Nucleus accumbens (tissue), 56 donors: ENCODE data around the gene TANGO2.

Source experiments
- DNase-seq, 56 donors: peaks; one replicate each; lab custom pipeline; 2025; lab: John Stamatoyannopoulos, UW

TANGO2 gene

DNA sequence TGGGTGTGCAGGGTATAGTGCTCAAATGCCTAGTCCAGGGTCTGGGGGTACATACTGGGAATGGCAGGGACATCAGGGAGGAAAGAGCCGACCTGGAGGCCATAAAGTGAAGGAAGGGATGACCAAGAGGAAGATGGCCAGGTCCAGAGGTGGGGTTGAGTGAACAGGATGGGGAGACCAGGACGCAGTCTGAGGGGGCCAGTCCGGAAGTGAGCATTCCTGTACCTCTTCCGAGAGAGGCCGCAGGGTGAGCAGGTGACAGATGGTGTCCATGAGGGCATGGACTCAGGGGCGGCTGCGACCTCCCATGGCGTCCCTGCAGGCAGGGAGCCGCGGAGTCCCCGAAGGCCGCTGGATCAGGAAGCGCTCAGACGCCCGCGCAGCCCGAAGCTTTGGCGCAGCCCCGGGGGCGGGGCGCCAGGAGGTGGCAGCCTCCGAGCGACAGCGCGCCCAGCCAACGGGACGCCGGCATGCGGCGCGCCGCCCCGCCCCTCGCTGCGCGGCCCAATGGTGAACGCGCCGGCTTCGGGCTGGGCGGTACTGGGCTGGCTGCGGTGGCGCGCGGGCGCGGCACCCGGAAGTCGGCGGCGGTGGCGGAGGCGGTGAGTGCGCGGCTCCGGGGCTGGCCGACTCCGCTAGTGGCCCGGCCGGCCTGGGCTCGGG lies at the start of gene TANGO2:
Gene TANGO2 (plus strand): TSS at position 578 of the 663 bp plus-strand sequence. CDS start 15,689 bp downstream, outside the sequence.
- peak; percentile 35 to 95 (median 82) for DNase-seq

- DNase-seq, result peak in 1 of 56 donors; percentile 2
Observed at GRCh38 chr22:19971276-19972124, 49.4 kb upstream of the TANGO2 start.

DNA sequence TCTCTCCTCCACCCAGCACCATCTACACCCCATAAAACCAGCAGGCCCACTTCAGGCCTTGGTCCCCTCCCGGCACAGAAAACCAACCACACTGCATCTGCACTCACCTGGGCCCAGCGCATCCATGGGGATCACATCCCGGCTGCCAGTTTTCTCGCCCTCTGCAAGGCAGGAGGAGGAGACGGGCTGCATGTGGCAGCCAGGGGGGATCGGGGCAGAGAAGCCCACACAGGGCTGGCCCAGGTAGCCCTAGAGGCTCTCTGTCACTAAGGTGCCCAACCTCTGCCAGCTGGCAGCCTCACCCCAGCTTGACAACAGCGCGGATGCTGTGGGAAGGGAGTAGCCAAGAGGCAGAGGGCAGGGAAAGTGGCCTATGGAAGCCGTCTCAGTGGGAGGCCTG lies 48.7 kb upstream of the TANGO2 start:
- no peak for DNase-seq

DNA sequence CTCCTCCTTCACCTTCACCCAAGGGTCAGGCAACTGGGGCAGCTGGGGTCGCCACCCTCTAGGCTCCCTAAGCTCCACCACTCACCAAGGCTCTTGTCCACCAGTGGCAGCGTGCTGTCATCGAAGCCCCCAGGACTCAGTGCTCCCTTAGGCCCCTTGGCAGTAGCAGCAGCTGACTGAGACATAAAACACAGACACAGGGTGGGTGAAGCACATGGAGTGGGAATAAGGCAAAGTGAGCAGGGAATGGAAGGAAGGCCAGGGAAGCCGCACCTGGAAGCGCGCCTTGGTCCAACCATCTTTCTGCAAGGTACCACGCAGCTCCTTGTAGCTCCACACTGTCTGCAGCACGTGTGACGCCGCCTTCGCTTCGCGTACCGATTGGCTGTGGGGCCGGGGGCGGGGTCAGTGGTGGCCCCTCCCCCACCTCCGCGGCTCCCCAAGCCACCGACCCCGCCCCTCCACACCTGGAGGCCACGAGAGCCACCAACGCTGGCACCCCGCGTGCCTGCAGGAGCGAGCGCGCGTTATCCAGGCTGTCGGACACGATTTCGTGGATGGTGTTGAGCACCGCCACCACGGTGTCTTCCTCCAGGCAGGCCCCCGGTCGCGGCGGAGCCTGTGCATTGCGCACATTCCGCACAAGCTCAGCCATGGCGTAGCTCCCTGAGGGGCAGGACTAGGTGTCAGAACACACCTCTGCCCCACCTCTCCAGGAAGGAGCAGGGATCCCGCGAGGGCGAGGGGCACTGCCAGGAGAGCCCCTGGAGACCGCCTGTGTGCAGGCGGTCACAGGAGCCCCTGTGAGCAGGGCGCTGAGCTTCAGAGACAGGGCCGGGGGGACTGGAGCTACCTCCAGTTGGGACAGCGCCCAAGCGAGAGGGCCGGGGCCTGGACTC lies 48.0 kb upstream of the TANGO2 start:
- no peak for DNase-seq

GRCh38 chr22:19973551-19974267 lies 47.2 kb upstream of the TANGO2 start:
- DNase-seq, result no peak

DNA sequence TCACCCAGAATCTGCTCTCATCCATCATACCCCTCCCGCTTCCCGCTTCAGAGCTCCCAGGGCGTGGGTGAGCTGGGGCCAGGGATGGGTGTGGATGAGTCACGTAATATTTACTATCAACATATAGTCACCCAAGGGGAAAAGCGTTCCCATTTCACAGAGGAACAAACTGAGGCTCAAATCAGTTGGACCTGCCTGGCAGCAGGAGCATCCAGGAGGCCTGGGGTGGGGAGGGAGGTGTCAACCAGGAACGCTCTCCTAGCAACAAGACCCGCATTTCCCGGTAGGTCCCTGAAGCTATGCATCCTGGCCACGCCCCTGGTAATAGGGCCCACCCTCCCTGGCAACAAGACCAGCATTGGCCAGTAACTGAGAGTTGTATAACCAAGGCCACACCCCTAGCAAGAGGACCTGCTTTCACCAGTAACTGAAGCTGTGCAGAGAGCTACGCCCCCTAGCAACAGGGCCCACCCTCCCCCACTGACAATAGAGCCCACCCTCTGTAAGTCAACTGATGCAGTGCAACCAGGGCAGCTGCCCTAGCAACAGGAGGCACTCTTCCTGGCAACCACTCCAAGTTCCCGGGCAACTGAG lies 46.5 kb upstream of the TANGO2 start:
- DNase-seq, result peak in 28 of 56 donors; percentile 11 to 69 (median 40)

DNA sequence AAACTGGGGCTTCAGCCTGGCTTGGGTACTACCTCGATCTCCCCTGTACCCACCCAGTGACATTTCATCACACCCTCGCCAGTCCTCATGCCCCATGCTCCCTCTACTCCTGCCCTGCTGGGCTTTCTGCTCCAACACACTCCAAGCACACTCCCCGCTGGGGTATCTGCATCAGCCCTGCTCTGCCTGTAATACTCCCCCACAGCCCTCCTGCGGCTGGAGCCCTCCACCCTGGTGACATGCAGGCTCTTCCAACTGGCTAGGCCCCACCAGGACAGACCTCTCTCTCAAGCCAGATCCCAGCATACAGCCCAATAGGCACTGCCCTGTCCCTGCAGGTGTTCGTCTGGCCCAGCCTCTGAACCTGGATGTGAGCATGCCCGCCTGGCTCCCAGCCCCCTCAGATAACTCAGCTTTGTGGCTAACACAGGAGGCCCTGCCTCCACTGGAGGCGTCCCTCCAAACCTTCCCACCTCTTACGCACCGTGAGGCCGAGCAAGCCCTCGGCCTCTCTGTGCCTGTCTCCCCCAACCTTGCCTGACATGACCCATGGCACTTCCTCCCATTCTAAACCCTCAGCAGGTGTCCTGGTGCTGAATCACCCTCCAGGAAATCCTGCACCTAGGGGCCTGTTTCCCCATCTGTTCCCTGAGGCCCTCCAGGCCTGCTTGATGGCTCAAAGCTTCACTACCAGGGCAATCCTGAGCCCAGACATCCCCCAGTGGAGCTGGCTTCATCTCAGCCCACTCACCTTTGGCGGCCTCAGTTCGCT lies 45.8 kb upstream of the TANGO2 start:
- peak in 1 of 56 donors; percentile 45 for DNase-seq

- DNase-seq, result no peak
Observed at GRCh38 chr22:19975707-19976035, 45.2 kb upstream of the TANGO2 start.

DNA sequence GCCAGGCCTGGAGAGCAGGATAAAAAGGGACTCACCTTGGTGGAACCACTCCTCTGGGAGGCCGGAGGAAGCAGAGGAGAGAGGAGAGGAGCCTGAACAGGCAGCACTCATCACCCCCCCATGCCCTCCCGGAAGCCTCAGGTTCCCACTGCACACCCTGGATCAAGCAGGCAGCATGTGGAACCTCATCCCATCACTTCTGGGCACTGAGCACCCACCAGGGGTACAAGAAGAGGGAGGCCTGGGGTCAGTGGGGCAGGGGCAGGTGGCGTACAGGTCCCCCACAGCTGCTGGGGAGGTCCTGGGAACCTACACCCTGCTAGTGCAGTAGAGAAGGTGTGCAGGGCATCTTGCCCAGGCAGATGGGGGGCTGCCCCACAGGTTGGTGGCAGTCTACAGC lies 44.2 kb upstream of the TANGO2 start:
- no peak for DNase-seq

DNA sequence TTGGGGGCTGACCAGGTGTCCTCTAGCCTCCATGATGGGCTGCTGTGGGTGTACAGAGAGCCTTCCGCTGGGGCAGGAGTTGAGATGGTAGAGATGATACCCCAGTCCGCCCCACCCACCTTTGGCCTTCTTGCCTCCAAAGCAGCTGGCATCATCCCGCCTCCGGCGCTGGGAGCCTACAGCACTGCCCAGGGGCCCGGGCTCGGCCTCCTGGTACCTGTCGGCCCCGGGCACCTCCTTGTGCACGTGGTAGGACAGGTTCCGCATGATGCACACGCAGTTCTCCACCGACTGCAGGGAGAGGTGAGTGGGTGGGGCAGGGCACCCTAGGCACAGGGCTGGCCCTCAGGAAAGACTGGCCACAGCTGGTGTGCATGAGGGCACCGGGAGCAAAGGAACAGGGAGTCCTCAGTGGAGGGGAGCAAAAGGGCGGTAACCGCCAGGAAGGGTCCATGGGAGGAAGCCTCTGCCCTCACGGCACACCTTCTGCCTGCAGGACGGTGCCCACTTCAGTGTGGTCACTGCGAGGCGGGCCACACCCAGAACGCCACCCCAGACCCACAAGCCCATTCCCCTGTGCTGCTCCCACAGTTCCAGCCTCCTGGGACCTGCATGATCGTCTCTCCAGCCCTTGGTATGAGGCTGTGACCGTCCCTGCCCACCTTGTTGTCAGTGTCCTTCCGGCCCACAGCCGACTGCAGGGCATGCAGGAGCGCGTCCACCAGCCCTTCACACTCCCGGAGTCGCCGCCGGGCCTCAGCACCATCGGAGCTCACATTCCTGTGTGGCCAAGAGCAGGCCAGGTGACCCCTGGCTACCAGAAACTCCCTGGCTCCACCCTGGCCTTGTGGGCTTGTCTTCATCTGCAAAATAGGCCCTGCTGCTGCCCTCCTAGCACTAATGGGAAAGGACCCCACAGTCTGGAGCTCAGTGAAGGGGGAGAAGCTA lies 43.3 kb upstream of the TANGO2 start:
- no peak for DNase-seq

DNA sequence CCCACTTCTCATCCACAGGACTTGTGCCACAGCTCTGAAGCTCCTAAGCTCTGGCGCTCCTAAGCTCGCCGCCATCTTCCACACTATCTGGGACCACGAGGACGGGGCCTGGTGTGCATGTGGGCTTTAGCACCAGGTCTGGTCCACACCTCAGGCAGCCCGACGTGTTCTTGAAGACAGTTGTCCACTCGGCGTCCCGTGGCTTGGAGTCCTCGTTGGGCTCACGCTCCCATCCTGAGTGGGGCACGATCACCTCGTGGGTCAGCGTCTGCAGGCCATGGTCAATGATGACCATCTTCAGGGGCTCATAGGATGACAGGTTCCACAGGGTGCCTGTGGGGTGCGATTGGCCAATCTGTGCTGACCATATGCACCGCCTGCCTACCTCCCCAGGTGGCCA lies 42.2 kb upstream of the TANGO2 start:
- no peak for DNase-seq

DNA sequence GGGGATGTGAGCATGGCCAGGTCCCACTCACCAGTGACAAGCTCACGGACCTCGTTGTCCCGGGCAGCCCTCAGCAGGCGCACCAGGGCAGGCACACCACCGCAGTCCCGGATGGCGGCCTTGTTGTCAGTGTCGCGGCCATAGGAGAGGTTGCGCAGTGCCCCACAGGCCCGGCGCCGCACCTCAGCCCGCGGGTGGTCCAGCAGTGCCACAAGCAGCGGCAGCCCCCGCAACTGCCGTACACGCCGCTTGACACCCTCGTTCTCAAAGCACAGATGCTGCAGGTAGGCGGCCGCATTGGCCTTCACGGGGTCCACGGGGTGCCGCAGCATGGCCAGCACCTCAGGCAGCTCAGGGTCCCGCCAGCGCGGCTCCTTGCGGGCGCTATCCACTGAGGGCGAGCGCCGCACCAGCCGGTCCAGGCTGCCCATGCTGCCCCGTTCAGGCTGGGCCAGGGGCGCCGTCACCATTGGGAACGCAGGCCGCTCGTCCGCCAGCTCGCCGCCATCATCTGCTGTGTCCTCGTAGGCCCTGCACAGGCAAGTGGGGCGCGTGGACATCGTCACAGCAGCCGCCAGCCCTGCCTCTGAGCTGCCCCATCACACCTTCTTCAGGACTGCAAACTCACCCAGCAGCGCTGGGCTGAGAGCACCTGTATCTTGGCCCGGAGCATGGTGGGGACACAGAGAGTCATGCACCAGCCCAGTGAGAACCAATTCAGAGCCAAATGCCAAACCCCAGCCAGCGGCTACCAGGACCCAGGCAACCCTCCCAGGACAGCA lies 41.0 kb upstream of the TANGO2 start:
- no peak for DNase-seq

DNA sequence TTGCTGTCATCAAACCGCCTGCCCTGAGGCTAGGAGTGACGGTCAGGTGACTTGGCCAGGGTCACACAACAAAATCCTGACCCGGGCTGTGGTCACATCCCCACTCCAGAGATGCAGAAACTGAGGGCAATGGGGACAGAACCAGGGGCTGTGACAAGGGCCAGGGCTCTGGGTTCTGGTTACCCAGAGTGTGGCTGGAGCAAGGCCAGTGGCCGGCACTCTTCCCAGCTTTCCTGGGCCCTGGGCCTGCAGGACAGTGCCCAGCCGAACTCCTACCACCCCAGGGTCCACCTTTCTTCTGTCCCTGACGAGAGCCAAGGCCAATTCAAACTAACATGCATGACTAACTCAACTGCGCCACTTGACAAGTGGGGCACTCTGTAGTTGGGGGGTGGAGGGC lies 40.1 kb upstream of the TANGO2 start:
- no peak for DNase-seq

GRCh38 chr22:19981171-19981960 lies 39.5 kb upstream of the TANGO2 start:
- DNase-seq, result no peak

DNA sequence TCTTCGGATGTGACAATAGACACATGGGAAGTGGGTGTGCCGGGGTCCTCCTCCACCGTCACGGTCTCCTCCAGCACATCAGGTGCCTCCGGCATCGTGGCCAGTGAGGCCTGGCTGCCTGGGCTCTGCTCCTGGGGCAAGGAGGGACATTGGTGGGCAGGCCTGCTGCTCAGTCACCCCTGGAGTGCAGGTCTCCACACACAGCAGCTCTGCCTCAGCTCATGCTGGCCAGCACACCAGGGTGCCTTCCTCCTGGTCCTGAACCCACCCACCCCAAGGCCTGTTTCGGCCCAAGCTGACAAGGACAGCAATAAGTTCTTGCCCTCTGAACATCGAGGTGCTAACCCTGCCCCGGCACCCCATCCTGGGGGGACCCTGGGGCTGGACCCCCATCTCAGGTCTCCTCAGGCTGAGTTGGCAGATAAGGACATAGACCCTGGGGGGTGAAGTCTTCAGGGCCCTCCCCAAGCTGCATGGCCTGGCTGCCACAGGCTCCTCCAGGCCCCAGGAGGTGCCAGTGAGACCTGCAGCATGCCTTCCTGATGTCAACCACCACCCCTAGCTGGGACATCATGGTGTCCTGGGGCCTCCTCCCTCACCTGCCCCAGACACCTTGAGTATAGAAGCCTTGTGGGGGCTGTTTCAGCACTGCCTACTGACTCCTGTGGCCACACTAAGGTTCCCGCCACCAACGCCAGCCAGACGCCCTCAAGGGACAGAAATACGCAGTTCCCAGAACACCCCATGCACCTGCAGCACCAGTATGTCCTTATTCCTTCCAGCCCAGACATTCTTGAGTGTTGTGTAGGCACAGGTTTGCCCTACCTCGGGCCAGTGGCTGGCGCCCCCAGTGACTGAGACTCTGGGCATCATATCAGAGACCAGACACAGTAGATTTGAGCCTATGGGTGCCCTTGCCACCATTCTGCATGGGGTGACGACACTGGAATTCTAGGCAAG lies 38.7 kb upstream of the TANGO2 start:
- no peak for DNase-seq
